ENCODE results near the gene RPL31. TPM values are rescaled to one million over a fixed set of nuclear protein-coding genes. Genes with fewer than 3 reads are reported as not detected.

RPL31 gene
- total and polyA plus RNA-seq, 7 donors: 1,030 to 7,327 (median 2,345) TPM

DNA sequence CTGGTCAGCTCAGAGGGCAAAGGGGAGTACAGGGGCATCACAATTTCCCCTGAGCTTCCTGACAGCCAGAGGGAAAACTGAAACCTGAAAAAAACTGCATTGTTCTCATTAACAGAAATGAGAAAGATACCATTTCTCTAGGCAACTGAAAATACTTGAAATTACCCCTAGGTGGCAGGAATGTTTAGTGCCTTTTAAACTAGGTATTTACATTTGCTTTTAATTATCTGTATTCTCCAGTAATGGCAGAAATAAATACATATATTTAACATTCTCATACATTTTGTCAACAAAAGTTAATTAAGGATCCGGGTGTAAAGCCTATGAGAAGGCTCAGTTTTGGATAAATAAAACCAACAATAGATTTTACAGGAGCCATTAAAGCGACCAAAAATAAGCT, 34.5 kb downstream of the RPL31 start:
- Histone ChIP-seq H3K4me1 (no peaks in the 10 kb centered on the region), H3K36me3 (peaks cover 5 to 44% (median 9%) of the 10 kb centered on the region in 4 donors), H3K27ac (no peak overlapping the region), H3K9me3 (no peaks in the 10 kb centered on the region), H3K4me3 (no peak overlapping the region), H3K27me3 (no peaks in the 10 kb centered on the region)
- no peak for DNase-seq
- WGBS, 2 donors: 62 to 77% methylated on average over 2 of the region's 2 CpGs
- intact Hi-C loops (cut with DNase I): loop anchor here (2.0 kb wide), 1 partner anchor 116 kb away; no protein-coding TSS in a partner anchor
- TF ChIP-seq, protein P1, sequence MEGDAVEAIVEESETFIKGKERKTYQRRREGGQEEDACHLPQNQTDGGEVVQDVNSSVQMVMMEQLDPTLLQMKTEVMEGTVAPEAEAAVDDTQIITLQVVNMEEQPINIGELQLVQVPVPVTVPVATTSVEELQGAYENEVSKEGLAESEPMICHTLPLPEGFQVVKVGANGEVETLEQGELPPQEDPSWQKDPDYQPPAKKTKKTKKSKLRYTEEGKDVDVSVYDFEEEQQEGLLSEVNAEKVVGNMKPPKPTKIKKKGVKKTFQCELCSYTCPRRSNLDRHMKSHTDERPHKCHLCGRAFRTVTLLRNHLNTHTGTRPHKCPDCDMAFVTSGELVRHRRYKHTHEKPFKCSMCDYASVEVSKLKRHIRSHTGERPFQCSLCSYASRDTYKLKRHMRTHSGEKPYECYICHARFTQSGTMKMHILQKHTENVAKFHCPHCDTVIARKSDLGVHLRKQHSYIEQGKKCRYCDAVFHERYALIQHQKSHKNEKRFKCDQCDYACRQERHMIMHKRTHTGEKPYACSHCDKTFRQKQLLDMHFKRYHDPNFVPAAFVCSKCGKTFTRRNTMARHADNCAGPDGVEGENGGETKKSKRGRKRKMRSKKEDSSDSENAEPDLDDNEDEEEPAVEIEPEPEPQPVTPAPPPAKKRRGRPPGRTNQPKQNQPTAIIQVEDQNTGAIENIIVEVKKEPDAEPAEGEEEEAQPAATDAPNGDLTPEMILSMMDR (IDR thresholded peaks at IDR 0.05): peak in 1 of 4 experiments; percentile 47
- TF ChIP-seq POLR2AphosphoS5 (IDR thresholded peaks at IDR 0.05): no peak

DNA sequence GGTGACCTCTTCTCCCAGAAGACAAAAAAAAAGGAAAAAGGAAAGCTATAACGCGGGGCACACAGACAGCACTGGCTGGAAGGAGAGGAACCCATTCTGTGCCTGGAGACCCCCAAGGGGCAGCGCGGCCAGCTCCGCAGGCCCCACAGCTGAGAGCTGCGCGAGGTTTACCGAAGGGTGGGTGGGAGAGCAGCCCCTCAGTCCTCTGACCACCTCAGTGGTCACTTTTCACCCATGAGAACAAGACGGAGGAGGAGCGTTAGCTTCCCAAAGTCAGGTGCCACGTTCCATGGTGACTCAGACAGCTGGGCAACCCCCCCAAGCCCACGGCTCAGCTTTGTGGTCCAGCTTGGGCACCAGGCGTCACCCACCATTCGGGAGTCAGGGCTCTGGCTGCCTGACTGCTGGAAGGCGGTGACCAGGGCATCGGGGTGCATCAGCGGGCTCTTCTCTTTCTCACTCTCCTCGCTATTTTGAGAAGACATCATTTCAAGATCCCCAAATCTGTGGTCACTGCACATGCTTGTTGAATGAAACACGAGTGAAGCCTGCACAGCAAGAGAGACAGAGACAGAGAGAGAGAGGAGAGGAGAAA, 35.2 kb downstream of the RPL31 start:
- H3K4me1 ChIP-seq: no peaks in the 10 kb centered on the region
- H3K36me3 ChIP-seq: peaks cover 5 to 44% (median 9%) of the 10 kb centered on the region in 4 donors
- TF ChIP-seq POLR2AphosphoS5 (IDR thresholded peaks at IDR 0.05): no peak
- TF ChIP-seq, protein P1 (IDR thresholded peaks at IDR 0.05): no peak
- TF ChIP-seq EP300 (IDR thresholded peaks at IDR 0.05): no peak
- TF ChIP-seq POLR2A (IDR thresholded peaks at IDR 0.05): no peak
- no peaks in the 10 kb centered on the region for H3K9me3 ChIP-seq
- no peak overlapping the region for H3K27ac ChIP-seq
- intact Hi-C loops (cut with DNase I): loop anchor here (2.0 kb wide), 1 partner anchor 116 kb away; no protein-coding TSS in a partner anchor
- DNase-seq: no peak
- no peak overlapping the region for H3K4me3 ChIP-seq
- no peaks in the 10 kb centered on the region for H3K27me3 ChIP-seq
- WGBS, 2 donors: 95 to 96% methylated on average over 19 of the region's 19 CpGs

DNA sequence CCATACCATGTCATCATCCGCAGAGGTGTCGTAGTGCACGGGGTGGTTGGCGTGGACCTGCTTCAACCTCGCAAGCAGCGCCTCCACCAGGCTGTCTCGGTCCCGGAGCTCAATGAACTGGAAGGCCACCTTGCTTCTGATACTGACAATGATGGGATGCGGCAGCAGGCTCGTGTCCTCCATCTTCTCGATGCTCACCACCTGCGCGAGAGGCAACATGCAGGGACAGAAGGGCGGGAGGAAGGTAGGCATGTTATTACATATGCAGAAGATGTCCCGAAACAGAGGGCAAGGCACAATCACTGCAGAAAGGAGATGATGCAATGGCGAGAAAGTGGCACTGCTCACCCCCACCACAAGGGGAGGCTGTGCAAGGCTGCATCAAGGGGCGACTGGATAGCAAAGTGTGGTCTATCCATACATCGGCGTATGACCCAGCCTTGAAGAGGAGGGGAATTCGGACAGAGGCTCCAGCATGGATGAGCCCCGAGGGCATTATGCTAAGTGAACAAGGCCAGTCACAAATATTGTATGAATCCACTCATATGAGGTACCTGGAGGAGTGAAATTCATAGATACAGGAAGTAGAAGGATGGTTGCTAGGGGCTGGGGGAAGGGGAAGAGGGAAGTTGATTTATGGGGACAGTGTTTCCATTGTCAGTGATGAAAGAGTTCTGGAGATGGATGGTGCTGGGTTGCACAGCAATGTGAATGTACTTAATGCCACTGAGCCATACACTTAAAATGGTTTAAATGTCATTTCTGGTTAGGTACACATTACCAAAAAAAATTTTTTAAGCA, 36.6 kb downstream of the RPL31 start:
- H3K4me1 ChIP-seq: no peaks in the 10 kb centered on the region
- DNase-seq: no peak
- no peak overlapping the region for H3K27ac ChIP-seq
- WGBS, 2 donors: 90 to 93% methylated on average over 21 of the region's 21 CpGs
- TF ChIP-seq POLR2A (IDR thresholded peaks at IDR 0.05): no peak
- no peak for TF ChIP-seq EP300 (IDR thresholded peaks at IDR 0.05)
- no peak for TF ChIP-seq POLR2AphosphoS5 (IDR thresholded peaks at IDR 0.05)
- TF ChIP-seq, protein P1 (IDR thresholded peaks at IDR 0.05): peak in 3 of 4 experiments; percentile 27 to 35 (median 32)
- intact Hi-C loops (cut with DNase I): no loop called here
- H3K9me3 ChIP-seq: no peaks in the 10 kb centered on the region
- H3K36me3 ChIP-seq: peaks cover 5 to 39% (median 9%) of the 10 kb centered on the region in 4 donors
- no peaks in the 10 kb centered on the region for H3K27me3 ChIP-seq
- no peak overlapping the region for H3K4me3 ChIP-seq

DNA sequence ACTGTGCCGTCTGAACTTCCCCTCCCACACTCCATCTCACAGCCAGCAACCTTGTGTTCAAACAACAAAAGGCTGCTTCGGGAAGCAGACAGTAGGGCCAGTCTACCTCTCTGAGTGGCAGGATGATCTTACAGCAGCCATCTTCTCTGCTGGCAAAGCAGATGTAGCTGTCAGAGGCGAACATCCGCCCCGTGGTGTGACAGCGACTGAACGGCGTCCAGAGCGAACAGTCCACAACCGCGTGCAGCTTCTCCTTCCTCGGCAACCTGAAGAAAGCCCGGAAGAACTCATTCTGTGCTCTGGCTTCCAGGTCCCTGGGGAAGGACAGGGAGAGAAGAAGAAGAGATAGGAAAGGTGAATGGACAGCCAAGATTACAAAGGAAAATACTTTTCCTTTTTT, 38.0 kb downstream of the RPL31 start:
- Histone ChIP-seq H3K4me3 (no peak overlapping the region), H3K36me3 (peaks cover 5 to 28% (median 9%) of the 10 kb centered on the region in 4 donors), H3K27ac (no peak overlapping the region), H3K27me3 (no peaks in the 10 kb centered on the region), H3K4me1 (no peaks in the 10 kb centered on the region), H3K9me3 (no peaks in the 10 kb centered on the region)
- TF ChIP-seq POLR2AphosphoS5 (IDR thresholded peaks at IDR 0.05) (no peak), EP300 (IDR thresholded peaks at IDR 0.05) (no peak), POLR2A (IDR thresholded peaks at IDR 0.05) (no peak)
- TF ChIP-seq, protein P1 (IDR thresholded peaks at IDR 0.05): no peak
- DNase-seq: no peak
- intact Hi-C loops (cut with DNase I): no loop called here
- WGBS, 2 donors: 94 to 95% methylated on average over 13 of the region's 13 CpGs

Measured in sigmoid colon (tissue), 7 donors.